ENCODE results near the gene CHN2. TPM values are rescaled to one million over a fixed set of nuclear protein-coding genes. Genes with fewer than 3 reads are reported as not detected.

CHN2 gene
- total RNA-seq, 1 experiment from 2014 or later: not detected

- intact Hi-C loops (cut with micrococcal nuclease; ENCODE audit: unreplicated experiment): no loop called here
- peak overlapping the region; percentile 61 for H3K27ac ChIP-seq
- H3F3A ChIP-seq (ENCODE audit: insufficient read depth, low read depth): peaks cover 35% of the 10 kb centered on the region
- H3K27me3 ChIP-seq (ENCODE audit: insufficient read depth, low read depth): no peaks in the 10 kb centered on the region
- H3K4me1 ChIP-seq (replicated peaks; ENCODE audit: insufficient read depth): peaks cover 47% of the 10 kb centered on the region
- H3K4me2 ChIP-seq: peak overlapping the region; percentile 53
- H2AFZ ChIP-seq: no peak overlapping the region
- H3K36me3 ChIP-seq (ENCODE audit: low read depth): no peaks in the 10 kb centered on the region
- CTCF ChIA-PET: interaction anchor here (0.7 kb wide), 1 partner anchor 621 kb away, joined by 4 read pairs; no protein-coding TSS in a partner anchor
- no peaks in the 10 kb centered on the region for H3K79me2 ChIP-seq (ENCODE audit: low read depth)
- no peaks in the 10 kb centered on the region for H3K9me3 ChIP-seq (ENCODE audit: insufficient read depth, low read depth)
- TF ChIP-seq EZH2 (IDR thresholded peaks at IDR 0.05; ENCODE audit: low read depth): no peak
- no peak for TF ChIP-seq CTCF (conservative IDR thresholded peaks at IDR 0.05)
- H3K4me3 ChIP-seq: no peak overlapping the region
- no peaks in the 10 kb centered on the region for H3K9me2 ChIP-seq (ENCODE audit: insufficient read depth)
- BruUV-seq (replicated peaks): no TSS peak
- DNase-seq: peak in 1 of 2 experiments; percentile 89
- POLR2A ChIA-PET (ENCODE audit: unreplicated experiment): interaction anchor here (0.6 kb wide), 1 partner anchor 838 kb away, joined by 4 read pairs; no protein-coding TSS in a partner anchor
- H4K20me1 ChIP-seq (ENCODE audit: insufficient read depth): no peaks in the 10 kb centered on the region
Observed at GRCh38 chr7:29190349-29191045, 4.1 kb upstream of the CHN2 start.

DNA sequence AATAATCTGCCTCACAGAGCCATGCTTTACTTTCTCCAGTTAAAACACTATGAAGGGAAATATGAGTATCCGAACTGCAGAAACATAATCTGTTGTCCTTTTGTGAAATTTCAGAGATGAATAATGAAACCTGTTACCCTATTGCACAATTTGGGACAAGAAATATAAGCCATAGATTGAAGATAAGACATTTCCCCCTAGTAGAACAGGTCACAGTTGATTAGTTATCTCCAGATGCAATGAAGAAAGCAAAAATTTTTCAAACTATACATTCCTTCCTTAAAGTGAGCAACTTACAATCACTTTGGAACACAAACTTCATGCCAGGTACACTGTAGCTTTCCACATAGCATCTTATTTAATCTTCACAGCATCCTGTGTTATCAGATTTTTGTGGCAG is 2.3 kb upstream of the CHN2 start:
- DNase-seq: peak in 1 of 2 experiments; percentile 86
- BruUV-seq (replicated peaks): no TSS peak
- POLR2A ChIA-PET (ENCODE audit: unreplicated experiment): no interaction called here
- H2AFZ ChIP-seq: 0 out of 2 replicates have a peak overlapping the region, but pooled peaks have one; percentile 6
- CTCF ChIA-PET: no interaction called here
- H3K27me3 ChIP-seq (ENCODE audit: insufficient read depth, low read depth): no peaks in the 10 kb centered on the region
- peaks cover 35% of the 10 kb centered on the region for H3F3A ChIP-seq (ENCODE audit: insufficient read depth, low read depth)
- intact Hi-C loops (cut with micrococcal nuclease; ENCODE audit: unreplicated experiment): no loop called here
- H3K36me3 ChIP-seq (ENCODE audit: low read depth): no peaks in the 10 kb centered on the region
- peaks cover 53% of the 10 kb centered on the region for H3K4me1 ChIP-seq (replicated peaks; ENCODE audit: insufficient read depth)
- no peaks in the 10 kb centered on the region for H3K9me3 ChIP-seq (ENCODE audit: insufficient read depth, low read depth)
- TF ChIP-seq CTCF (conservative IDR thresholded peaks at IDR 0.05) (no peak), EZH2 (IDR thresholded peaks at IDR 0.05; ENCODE audit: low read depth) (no peak)
- H3K27ac ChIP-seq: peak overlapping the region; percentile 61
- no peaks in the 10 kb centered on the region for H4K20me1 ChIP-seq (ENCODE audit: insufficient read depth)
- H3K4me2 ChIP-seq: peak overlapping the region; percentile 53
- no peaks in the 10 kb centered on the region for H3K9me2 ChIP-seq (ENCODE audit: insufficient read depth)
- H3K79me2 ChIP-seq (ENCODE audit: low read depth): no peaks in the 10 kb centered on the region
- peak overlapping the region; percentile 1; the same call in 1 of the 2 replicates for H3K4me3 ChIP-seq

DNA sequence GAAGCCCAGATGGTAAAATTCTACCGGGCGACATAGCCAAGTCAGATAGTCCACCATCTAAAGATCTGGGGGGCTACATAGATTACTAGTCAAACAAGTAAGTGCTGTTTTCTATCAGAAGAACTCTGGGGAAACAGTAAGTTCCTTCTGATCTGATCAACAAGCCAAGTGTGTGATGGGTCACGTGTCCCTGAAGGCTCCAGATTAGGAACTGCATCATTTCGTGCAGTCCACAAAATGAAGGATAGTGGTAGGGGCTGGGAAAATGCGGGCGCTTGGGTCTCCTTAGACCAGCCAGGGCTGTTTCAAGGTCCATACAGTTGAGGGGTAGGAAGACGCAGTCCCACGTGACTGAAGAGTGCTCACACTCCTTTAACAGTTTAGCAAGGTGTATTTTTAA is 1.8 kb upstream of the CHN2 start:
- peaks cover 53% of the 10 kb centered on the region for H3K4me1 ChIP-seq (replicated peaks; ENCODE audit: insufficient read depth)
- no peak for DNase-seq
- H3K36me3 ChIP-seq (ENCODE audit: low read depth): no peaks in the 10 kb centered on the region
- intact Hi-C loops (cut with micrococcal nuclease; ENCODE audit: unreplicated experiment): no loop called here
- no peak overlapping the region for H3K4me3 ChIP-seq
- no peaks in the 10 kb centered on the region for H3K9me2 ChIP-seq (ENCODE audit: insufficient read depth)
- ChIA-PET CTCF (no interaction called here), POLR2A (ENCODE audit: unreplicated experiment) (no interaction called here)
- H3K4me2 ChIP-seq: peak overlapping the region; percentile 53
- H3K79me2 ChIP-seq (ENCODE audit: low read depth): no peaks in the 10 kb centered on the region
- TF ChIP-seq CTCF (conservative IDR thresholded peaks at IDR 0.05): no peak
- TF ChIP-seq EZH2 (IDR thresholded peaks at IDR 0.05; ENCODE audit: low read depth): no peak
- no TSS peak for BruUV-seq (replicated peaks)
- H3K27ac ChIP-seq: peak overlapping the region; percentile 61
- peaks cover 35% of the 10 kb centered on the region for H3F3A ChIP-seq (ENCODE audit: insufficient read depth, low read depth)
- H2AFZ ChIP-seq: no peak overlapping the region
- H4K20me1 ChIP-seq (ENCODE audit: insufficient read depth): no peaks in the 10 kb centered on the region
- no peaks in the 10 kb centered on the region for H3K27me3 ChIP-seq (ENCODE audit: insufficient read depth, low read depth)
- H3K9me3 ChIP-seq (ENCODE audit: insufficient read depth, low read depth): no peaks in the 10 kb centered on the region

Data from PC-9 (cell line).